Stimulated activated CD4-positive, alpha-beta T cell treated with anti-CD3 and anti-CD28 coated beads, Interleukin-1b, Interleukin-23, amount 100 ng/mL, for 4 hours (primary cell): Measurements from ENCODE around the gene LITAF.
"Not testable (repeated sequence)": the region's sequence is repeated elsewhere in the genome, so short reads cannot be mapped to it uniquely, and the experiment has no call there.

Experiments used
- DNase-seq, 2 donors: peaks; one replicate each; pipeline ENCODE4 v3.0.0-alpha.2; 2020; ENCODE audit warnings: low read depth in 2 of 2

The LITAF gene

GRCh38 chr16:11621539-11621919 is 34.8 kb upstream of the LITAF start:
- no peak for DNase-seq

GRCh38 chr16:11620243-11621003 is 33.7 kb upstream of the LITAF start:
- no peak for DNase-seq

- no peak for DNase-seq
Measured at GRCh38 chr16:11619327-11619851, 32.7 kb upstream of the LITAF start.

- no peak for DNase-seq
Measured at GRCh38 chr16:11618107-11618717, 31.5 kb upstream of the LITAF start.

DNA sequence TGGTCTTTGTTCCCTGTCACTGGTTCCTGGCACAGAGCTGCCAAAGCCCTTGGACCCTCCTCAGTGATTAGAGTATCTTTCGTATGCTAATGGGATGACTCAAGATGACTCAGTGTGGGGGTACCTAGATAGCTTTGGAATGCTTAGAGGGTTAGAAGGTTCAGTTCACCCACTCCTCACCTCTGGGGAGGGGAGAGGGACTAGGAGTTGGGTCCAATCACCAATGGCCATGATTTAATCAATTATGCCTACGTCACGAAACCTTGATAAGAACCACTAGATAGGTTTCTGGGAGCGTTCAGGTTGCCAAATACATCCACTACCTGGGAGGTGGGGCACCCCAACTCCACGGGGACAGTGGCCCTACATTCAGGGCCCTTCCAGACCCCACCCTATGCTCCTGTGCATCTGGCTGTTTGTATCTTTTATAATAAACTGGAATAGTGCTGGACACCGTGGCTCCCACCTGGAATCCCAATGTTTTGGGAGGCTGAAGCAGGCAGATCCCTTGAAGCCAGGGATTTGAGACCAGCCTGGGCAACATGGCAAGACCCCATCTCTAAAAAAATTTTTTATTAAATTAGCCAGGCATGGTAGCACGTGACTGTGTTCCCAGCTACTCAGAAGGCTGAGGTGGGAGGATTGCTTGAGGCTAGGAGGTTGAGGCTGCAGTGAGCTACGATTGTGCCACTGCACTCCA is 29.2 kb upstream of the LITAF start:
- no peak for DNase-seq

GRCh38 chr16:11614587-11615175 is 28.0 kb upstream of the LITAF start:
- DNase-seq, result no peak

DNA sequence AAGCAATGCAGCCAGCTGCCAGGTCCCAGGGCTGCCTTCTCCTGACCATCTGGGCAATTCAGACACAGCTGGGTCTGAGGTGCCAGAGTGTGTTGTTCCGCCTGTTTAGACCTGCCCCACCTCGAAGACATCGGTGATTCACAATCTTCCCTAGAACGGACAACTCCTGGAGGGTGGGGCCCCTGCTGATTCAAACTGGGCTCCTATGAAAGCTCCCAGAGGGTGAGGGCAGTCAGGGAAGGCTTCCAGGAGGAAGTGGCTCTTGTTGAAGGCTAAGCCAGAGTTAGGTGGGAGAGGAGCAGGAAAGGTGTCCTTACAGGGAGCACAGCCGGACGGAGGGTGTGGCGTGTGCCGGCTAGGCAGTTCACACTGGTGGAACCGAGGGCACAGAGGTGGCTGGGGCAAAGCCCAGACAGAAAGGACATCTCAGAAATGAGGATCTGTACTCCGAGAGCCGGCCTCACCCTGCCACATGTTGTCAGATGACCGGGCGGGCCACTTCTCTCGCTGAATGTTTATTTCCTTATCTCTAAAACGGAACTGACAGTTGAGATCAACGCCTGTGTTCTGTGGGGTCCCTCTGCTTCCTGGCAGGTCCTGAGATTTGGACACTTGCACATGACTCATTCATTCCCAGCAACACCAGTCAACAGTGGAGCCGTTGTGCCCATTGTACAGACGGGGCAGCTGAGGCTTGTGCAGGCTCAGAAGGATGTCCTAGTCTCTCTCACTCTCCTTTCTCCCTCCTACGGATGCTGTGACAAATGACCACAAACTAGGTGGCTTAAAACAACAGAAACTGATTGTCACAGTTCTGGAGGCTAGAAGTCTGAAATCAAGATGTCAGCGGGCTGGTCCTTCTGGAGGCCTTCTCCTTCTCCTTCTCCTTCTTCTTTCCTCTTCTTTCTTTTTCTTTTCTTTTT is 26.9 kb upstream of the LITAF start:
- DNase-seq, result no peak

- no peak for DNase-seq
Measured at GRCh38 chr16:11612665-11613025, 25.9 kb upstream of the LITAF start.

DNA sequence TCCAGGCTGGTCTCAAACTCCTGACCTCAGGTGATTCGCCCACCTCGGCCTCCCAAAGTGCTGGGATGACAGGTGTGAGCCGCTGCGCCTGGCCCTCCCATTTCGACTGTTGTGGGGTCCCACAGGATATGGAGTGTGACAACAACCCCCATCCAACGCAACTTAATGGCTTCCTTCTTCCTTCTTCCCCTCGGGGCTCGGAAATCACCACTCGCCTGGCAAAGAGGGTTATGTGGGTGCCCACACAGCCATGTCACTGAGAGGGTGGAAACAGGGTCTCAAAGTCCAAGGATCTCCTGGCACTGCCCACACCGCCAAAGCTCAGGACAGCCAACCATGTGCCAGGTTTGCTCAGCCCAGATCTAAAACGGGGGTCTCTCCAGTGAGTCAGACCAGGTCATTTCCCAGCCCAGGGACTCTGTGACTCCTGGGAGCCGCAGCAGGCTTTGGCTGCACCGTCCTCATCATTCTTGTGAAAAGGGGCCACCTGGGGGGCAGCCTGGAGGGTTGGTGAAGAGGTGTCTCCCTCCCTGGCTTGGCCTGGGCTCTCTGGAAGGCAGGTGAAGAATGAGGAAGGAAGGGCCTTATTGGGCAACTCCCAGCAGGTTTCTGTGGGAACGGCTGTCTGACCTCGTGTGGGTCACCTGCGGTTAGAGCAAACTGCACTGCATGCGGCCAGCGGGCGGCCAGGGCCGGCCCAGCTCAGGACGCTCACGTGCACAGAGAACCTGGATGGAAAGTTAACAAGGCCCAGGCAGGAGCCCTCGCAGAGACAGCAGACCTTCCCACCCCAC is 25.3 kb upstream of the LITAF start:
- DNase-seq, result no peak

DNA sequence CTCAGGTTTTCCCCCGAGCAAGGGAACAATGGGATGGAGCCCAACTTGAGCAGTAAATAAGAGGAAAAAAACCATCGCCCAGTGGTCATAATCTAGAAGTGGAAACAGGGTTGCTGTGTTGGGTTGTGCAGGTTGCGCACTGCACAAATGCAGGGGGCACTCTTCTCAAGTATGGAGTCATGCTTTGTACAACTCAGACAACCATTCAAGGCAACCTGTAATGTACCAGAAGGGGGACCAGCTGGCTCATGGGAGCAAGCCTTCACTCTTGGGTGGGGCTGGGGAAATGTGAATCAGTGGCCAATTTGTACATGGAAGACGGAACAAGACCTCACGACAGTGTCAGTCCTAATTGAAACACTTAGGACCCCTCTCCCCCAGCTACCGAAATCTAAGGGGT is 23.9 kb upstream of the LITAF start:
- DNase-seq, result no peak

DNA sequence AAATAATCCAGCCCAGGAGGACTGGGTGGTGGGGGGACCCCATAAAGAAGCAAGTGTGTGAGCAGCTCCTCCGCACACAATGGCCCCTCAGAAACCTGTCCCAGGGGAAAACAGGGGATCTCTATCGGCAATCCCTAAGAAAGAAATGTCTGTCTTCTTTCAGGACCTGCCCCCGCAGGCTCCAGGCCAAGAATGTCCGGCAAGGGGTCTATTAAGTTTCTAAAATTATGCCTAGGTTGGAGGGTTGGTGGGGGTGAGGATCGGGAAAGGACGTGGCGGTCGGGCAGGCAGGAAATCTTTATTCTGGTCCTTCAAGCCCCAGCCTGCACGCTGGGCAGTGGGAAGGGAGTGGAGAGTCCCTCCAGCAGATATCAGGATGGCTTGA is 23.4 kb upstream of the LITAF start:
- no peak for DNase-seq

DNA sequence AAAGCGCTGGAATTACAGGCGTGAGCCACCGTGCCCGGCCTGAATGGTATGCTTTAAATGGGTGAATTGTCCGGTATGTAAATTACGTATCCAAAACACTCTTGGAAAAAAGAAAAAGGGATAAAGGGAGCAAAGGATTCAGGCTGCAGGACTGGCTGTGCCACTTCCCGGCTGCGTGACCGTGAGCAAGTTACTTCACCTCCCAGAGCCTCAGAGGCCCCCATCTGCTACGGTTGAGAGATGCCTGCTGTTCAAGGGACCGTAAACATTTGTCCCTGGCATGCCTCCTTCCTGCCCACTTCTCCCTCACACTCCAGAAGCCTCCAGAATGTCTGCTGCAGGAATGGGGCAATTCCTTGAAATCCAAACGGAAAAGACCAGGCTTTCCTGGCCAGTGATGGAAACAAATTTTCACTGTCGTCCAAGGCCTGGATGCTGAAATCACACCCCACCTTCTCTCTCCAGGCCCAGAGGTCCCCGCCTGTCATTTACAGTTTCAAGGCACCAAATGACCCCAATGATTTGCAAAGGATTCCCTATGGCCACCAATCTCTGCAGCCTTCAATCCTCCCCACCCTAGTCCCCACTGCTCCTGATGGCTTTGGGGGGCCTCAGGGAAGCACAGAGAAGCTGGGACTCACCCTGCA is 22.9 kb upstream of the LITAF start:
- no peak for DNase-seq

DNA sequence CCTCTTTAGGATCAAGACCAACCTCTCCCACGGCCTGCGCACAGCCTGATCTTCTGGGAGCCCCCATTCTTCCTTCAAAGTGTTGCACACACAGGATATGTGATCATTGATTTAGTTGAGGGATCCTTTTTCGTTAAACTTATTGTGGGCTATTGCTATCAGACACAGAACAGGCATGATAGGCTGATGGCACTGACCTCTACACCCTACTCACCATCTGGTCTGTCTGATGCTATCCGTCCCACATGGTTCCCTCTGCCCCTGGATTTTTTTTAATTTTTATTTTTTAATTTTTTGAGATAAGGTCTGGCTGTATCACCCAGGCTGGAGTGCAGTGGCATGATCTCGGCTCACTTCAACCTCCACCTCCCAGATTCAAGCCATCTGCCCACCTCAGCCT is 19.2 kb upstream of the LITAF start:
- no peak for DNase-seq

GRCh38 chr16:11605564-11605886 is 18.8 kb upstream of the LITAF start:
- no peak for DNase-seq

GRCh38 chr16:11604783-11605563 is 18.3 kb upstream of the LITAF start:
- DNase-seq, result no peak

DNA sequence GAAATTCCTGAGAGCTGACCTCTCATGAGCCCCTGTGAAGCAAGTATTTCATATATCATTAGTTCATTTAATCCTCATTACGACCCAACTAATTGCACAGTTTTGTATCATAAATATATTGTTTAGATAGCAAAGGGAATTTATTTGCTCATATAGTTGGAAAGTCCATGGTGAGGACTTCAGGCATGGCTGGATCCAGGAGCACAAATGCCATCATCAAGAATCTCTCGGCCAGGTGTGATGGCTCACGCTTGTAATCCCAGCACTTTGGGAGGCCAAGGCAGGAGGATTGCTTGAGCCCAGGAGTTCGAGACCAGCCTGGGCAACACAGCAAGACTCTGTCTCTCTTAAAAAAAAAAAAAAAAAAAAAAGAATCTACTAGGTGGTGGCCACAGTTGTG is 17.6 kb upstream of the LITAF start:
- DNase-seq, result not testable (repeated sequence)

GRCh38 chr16:11603331-11603750 is 16.6 kb upstream of the LITAF start:
- no peak for DNase-seq

- DNase-seq, result no peak
Measured at GRCh38 chr16:11602321-11602720, 15.6 kb upstream of the LITAF start.

DNA sequence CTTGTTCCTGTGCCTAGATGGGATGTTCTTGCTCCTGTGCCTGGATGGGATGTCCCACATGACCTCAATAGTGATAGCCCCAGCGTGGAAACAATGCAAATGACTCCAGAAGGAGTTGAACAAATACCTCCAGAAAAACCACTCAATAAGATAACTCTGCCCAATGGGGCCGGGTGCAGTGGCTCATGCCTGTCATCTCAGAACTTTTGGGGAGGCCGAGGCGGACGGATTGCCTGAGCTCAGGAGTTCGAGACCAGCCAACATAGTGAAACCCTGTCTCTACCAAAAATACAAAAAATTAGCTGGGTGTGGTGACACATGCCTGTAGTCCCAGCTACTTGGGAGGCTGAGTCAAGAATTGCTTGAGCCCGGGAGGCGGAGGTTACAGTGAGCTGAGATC is 15.2 kb upstream of the LITAF start:
- no peak for DNase-seq
